ENCODE measurements around the gene TMEM132E.

DNA sequence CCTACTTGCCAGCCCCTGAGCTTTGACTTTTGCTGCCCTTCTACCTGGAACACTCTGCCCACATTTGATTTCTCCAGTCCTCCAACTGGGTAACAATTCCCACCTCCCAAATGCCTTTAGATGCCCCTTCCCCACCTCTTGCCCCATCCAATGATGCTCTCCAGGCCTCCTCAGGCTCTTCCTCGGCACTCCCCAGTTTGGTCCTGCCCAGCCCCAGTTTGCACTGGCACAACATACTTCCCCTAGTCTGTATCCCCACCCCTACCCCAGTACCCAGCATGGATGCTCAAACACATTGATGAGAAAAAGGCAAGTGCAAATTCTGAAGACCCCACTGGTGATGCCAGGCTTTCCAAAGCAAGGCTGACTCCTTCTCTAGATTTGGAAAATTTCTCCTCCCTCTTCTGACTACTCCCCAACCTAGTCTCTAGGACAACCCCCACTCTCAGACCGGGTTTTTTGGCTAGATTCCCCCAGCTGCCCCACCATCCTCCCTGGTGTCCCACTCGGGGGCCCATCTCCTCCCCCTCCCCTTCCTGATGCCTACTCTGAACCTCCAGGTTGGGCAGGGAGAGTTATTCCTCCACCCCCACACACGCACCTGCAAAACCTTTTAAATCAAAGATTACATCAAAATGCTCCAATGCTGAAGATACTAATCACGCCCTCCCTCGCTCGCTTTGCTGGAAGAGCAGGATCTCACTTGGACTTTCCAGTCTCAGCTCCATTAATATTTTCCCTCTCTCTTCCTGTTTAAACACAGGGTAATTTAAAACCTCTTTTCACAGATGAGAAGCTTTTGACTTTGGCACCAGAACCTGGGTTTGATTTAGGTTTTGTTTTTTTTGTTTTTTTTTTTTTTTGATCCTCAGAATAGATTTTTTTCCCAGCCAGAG lies 94.9 kb downstream of the TMEM132E start:
- TF ChIP-seq, protein P1, sequence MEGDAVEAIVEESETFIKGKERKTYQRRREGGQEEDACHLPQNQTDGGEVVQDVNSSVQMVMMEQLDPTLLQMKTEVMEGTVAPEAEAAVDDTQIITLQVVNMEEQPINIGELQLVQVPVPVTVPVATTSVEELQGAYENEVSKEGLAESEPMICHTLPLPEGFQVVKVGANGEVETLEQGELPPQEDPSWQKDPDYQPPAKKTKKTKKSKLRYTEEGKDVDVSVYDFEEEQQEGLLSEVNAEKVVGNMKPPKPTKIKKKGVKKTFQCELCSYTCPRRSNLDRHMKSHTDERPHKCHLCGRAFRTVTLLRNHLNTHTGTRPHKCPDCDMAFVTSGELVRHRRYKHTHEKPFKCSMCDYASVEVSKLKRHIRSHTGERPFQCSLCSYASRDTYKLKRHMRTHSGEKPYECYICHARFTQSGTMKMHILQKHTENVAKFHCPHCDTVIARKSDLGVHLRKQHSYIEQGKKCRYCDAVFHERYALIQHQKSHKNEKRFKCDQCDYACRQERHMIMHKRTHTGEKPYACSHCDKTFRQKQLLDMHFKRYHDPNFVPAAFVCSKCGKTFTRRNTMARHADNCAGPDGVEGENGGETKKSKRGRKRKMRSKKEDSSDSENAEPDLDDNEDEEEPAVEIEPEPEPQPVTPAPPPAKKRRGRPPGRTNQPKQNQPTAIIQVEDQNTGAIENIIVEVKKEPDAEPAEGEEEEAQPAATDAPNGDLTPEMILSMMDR (IDR thresholded peaks at IDR 0.05; ENCODE audit: low read depth, low read length): no peak
- no peak for TF ChIP-seq EZH2phosphoT487 (IDR thresholded peaks at IDR 0.05; ENCODE audit: low read depth)

Data from OCI-LY3 (cell line).